SK-N-SH (cell line): ENCODE measurements around the gene CDHR3. TPM values are rescaled to one million over a fixed set of nuclear protein-coding genes. Genes with fewer than 3 reads are reported as not detected.

Experiments
- CTCF ChIA-PET: fragments of 300-600, 350-600 bp; formaldehyde crosslinking; extraction: SDS; loops from one replicate; lab custom pipeline; 2021; lab: Yijun Ruan, JAX
- POLR2A ChIA-PET: fragments of 350-600 bp; sonication (Branson Sonifier 250); formaldehyde crosslinking; extraction: SDS; loops from one replicate; lab custom pipeline; 2020; ENCODE audit warnings: antibody characterized with exemption, inconsistent platforms; lab: Yijun Ruan, JAX
- DNase-seq: peaks from one replicate; pipeline ENCODE4 v3.0.0; 2012
- H2AFZ ChIP-seq: fragments of 200-600 bp; sonication (generic); 2 replicates; pipeline ENCODE4 v1.8.1; 2016; ENCODE audit warnings: antibody characterized with exemption, mild to moderate bottlenecking, low read depth
- H3F3A ChIP-seq: fragments of 200-600 bp; sonication (generic); replicated peaks from 2 replicates; pipeline ENCODE3; 2016; ENCODE audit warnings: antibody characterized with exemption, mild to moderate bottlenecking; ENCODE audit not compliant: insufficient read depth
- H3K27ac ChIP-seq, 2 experiments: fragments of 200-500 bp in 1 of 2; fragments of 200-600 bp in 1 of 2; sonication (Bioruptor generic) in 1 of 2; sonication (generic), shearing (Covaris generic) in 1 of 2; 2 replicates each; pipeline versions ENCODE4 v1.5.1 to v1.6.1; 2014 to 2016; ENCODE audit warnings: low read depth in 2 of 2, inconsistent platforms in 1 of 2, low read length in 1 of 2, mild to moderate bottlenecking in 1 of 2, mixed read lengths in 1 of 2
- H3K27me3 ChIP-seq: fragments of 200-600 bp; sonication (generic), shearing (Covaris generic); 2 replicates; pipeline ENCODE4 v1.6.1; 2016; ENCODE audit warnings: mixed run types; ENCODE audit not compliant: insufficient read depth
- H3K36me3 ChIP-seq, 2 experiments: fragments of 200-500 bp in 1 of 2; fragments of 200-600 bp in 1 of 2; sonication (Bioruptor generic) in 1 of 2; sonication (generic) in 1 of 2; replicated peaks in 1 of 2; 2 replicates each; pipeline versions ENCODE3 to v1.5.1; 2014 to 2016; ENCODE audit warnings: low read length in 1 of 2, mild to moderate bottlenecking in 1 of 2; ENCODE audit not compliant: insufficient read depth in 2 of 2, control insufficient read depth in 1 of 2
- H3K4me1 ChIP-seq, 2 experiments: fragments of 200-500 bp in 1 of 2; fragments of 200-600 bp in 1 of 2; sonication (Bioruptor generic) in 1 of 2; sonication (generic), shearing (Covaris generic) in 1 of 2; 2 replicates each; pipeline versions ENCODE4 v1.5.1 to v1.6.1; 2014 to 2016; ENCODE audit warnings: low read depth in 1 of 2, low read length in 1 of 2, mixed run types in 1 of 2; ENCODE audit not compliant: insufficient read depth in 2 of 2, control insufficient read depth in 1 of 2
- H3K4me2 ChIP-seq: fragments of 200-600 bp; sonication (generic), shearing (Covaris generic); 2 replicates; pipeline ENCODE4 v1.6.1; 2017; ENCODE audit warnings: mixed run types
- H3K4me3 ChIP-seq, 2 experiments: fragments of 200-500 bp in 1 of 2; fragments of 200-600 bp in 1 of 2; sonication (Bioruptor generic) in 1 of 2; sonication (generic), shearing (Covaris generic) in 1 of 2; 2 replicates each; pipeline versions ENCODE4 v1.5.1 to v1.8.1; 2014 to 2016; ENCODE audit warnings: low read depth in 2 of 2, inconsistent platforms in 1 of 2, low read length in 1 of 2, mild to moderate bottlenecking in 1 of 2, mixed read lengths in 1 of 2, moderate library complexity in 1 of 2
- H3K79me2 ChIP-seq: fragments of 200-600 bp; sonication (generic); 2 replicates; pipeline ENCODE4 v1.8.1; 2017; ENCODE audit warnings: mild to moderate bottlenecking; ENCODE audit not compliant: insufficient read depth
- H3K9ac ChIP-seq: fragments of 200-600 bp; sonication (generic); 2 replicates; pipeline ENCODE4 v1.6.1; 2017; ENCODE audit warnings: mixed run types
- H3K9me2 ChIP-seq: fragments of 200-600 bp; sonication (generic); 2 replicates; pipeline ENCODE4 v1.6.1; 2017; ENCODE audit warnings: mixed run types
- H3K9me3 ChIP-seq: fragments of 200-600 bp; sonication (generic); 2 replicates; pipeline ENCODE4 v1.6.1; 2017; ENCODE audit warnings: mixed run types, mild to moderate bottlenecking, moderate library complexity
- H4K20me1 ChIP-seq: fragments of 200-600 bp; sonication (generic); 2 replicates; pipeline ENCODE4 v1.6.1; 2017; ENCODE audit warnings: mild to moderate bottlenecking, mixed run types; ENCODE audit not compliant: insufficient read depth
- CHD2 ChIP-seq: fragments of 150-350 bp; IDR thresholded peaks from 2 replicates; pipeline ENCODE4 v1.6.1; 2018; ENCODE audit warnings: low read length; ENCODE audit not compliant: partially characterized antibody
- CTCF ChIP-seq: fragments of 200-600 bp; sonication (generic); IDR thresholded peaks from 2 replicates; pipeline ENCODE4 v1.6.1; 2017; ENCODE audit warnings: antibody characterized with exemption, mild to moderate bottlenecking, moderate library complexity
- EP300 ChIP-seq, 2 experiments: IDR thresholded peaks; 2 replicates each; pipeline versions ENCODE4 v1.4.0 to v1.6.1; 2012; ENCODE audit warnings: borderline replicate concordance in 1 of 2, low read depth in 1 of 2, low read length in 1 of 2
- FOSL2 ChIP-seq: IDR thresholded peaks from 2 replicates; pipeline ENCODE4 v1.4.0; 2012; ENCODE audit warnings: low read depth, mild to moderate bottlenecking, moderate library complexity, borderline replicate concordance
- FOXJ3 ChIP-seq: sonication (generic); formaldehyde crosslinking; IDR thresholded peaks from 2 replicates; pipeline ENCODE4 v1.5.1; 2020; ENCODE audit warnings: mild to moderate bottlenecking, missing genetic modification reagents
- GABPA ChIP-seq: IDR thresholded peaks from 2 replicates; pipeline ENCODE4 v1.4.0; 2012; ENCODE audit warnings: low read depth, mild to moderate bottlenecking
- GATA2 ChIP-seq: sonication (generic); formaldehyde crosslinking; IDR thresholded peaks from 2 replicates; pipeline ENCODE4 v1.5.0; 2020; ENCODE audit warnings: mild to moderate bottlenecking, missing genetic modification reagents
- IRF3 ChIP-seq: fragments of 150-350 bp; IDR thresholded peaks from 2 replicates; pipeline ENCODE4 v1.6.1; 2016; ENCODE audit warnings: mild to moderate bottlenecking, low read depth, low read length
- JUND ChIP-seq: IDR thresholded peaks from 2 replicates; pipeline ENCODE4 v1.4.0; 2012
- MAX ChIP-seq: IDR thresholded peaks from 2 replicates; pipeline ENCODE4 v1.4.0; 2012; ENCODE audit warnings: low read depth
- RAD21 ChIP-seq: IDR thresholded peaks from 2 replicates; pipeline ENCODE4 v1.6.1; 2012; ENCODE audit warnings: mild to moderate bottlenecking, low read length
- RCOR1 ChIP-seq: fragments of 150-350 bp; IDR thresholded peaks from 2 replicates; pipeline ENCODE4 v1.6.1; 2017; ENCODE audit warnings: antibody characterized with exemption, low read length
- SIN3A ChIP-seq: IDR thresholded peaks from 2 replicates; pipeline ENCODE4 v1.6.1; 2012; ENCODE audit warnings: low read depth, mild to moderate bottlenecking, low read length, moderate library complexity, borderline replicate concordance
- TCF12 ChIP-seq: IDR thresholded peaks from 2 replicates; pipeline ENCODE4 v1.4.0; 2012
- TEAD4 ChIP-seq: IDR thresholded peaks from 2 replicates; pipeline ENCODE4 v1.4.0; 2012; ENCODE audit warnings: mild to moderate bottlenecking, borderline replicate concordance; ENCODE audit not compliant: insufficient read depth
- YY1 ChIP-seq: IDR thresholded peaks from 2 replicates; pipeline ENCODE4 v1.4.0; 2012; ENCODE audit warnings: low read depth, mild to moderate bottlenecking
- WGBS: methylation state at CpG from one replicate; pipeline ENCODE4 v1.1.6; 2017; ENCODE audit warnings: low lambda C conversion rate; 5-methylcytosine and 5-hydroxymethylcytosine counted together
- polyA plus RNA-seq, 3 experiments: library from polyadenylated mRNA; depleted of rRNA; stranded (reverse); fragments of >200 nt; gene quantifications; 2 replicates each; pipeline ENCODE4 v1.2.3, GENCODE V29; 2012

Gene CDHR3
- polyA plus RNA-seq, 1 of the 3 experiments (the other 2 are of a cell fraction) = 7.5 TPM

GRCh38 chr7:105992905-105993304 is 29.8 kb downstream of the CDHR3 start:
- H3K36me3 ChIP-seq = no peaks in the 10 kb centered on the region
- H3K27ac ChIP-seq = no peak overlapping the region
- no peak overlapping the region for H3K4me3 ChIP-seq
- H3K4me1 ChIP-seq = peaks cover 11 to 16% of the 10 kb centered on the region in 2 experiments
- H3K9me2 ChIP-seq = no peaks in the 10 kb centered on the region
- H3K4me2 ChIP-seq = no peak overlapping the region
- no peaks in the 10 kb centered on the region for H3K9me3 ChIP-seq
- TF ChIP-seq MAX (no peak), EP300 (IDR thresholded peaks at IDR 0.05; ENCODE audit: borderline replicate concordance in 1 of 2, low read depth in 1 of 2, low read length in 1 of 2) (no peak), TCF12 (no peak), JUND (no peak), IRF3 (no peak), GABPA (no peak), RAD21 (no peak), RCOR1 (no peak), SIN3A (no peak), CTCF (no peak), YY1 (no peak), FOSL2 (no peak), GATA2 (no peak), CHD2 (no peak), TEAD4 (no peak), FOXJ3 (CRISPR knock-in tag) (no peak)
- H3K9ac ChIP-seq = no peak overlapping the region
- POLR2A ChIA-PET = no interaction called here
- no peaks in the 10 kb centered on the region; the same call in 1 of the 2 replicates for H3K27me3 ChIP-seq
- H3F3A ChIP-seq = no peaks in the 10 kb centered on the region
- H3K79me2 ChIP-seq = no peaks in the 10 kb centered on the region
- no peaks in the 10 kb centered on the region for H4K20me1 ChIP-seq
- H2AFZ ChIP-seq = no peak overlapping the region
- no peak for DNase-seq
- WGBS = 83% methylated on average over 7 of the region's 7 CpGs
- CTCF ChIA-PET = interaction anchor here (1.0 to 3.2 kb wide), 2 partner anchors 16 to 45 kb away, joined by 3 to 15 read pairs; no protein-coding TSS in a partner anchor
